Pancreas (tissue), 10 donors: Measurements from ENCODE around the gene TK2. TPM values are rescaled to one million over a fixed set of nuclear protein-coding genes. Genes with fewer than 3 reads are reported as not detected.
A peak's percentile ranks its signal among the peaks of the same experiment; 100 is the strongest.

ENCODE experiments used
- ATAC-seq, 4 donors: fragments of 200-7000 bp; cut with Tn5 transposase; one replicate each; pipeline versions ENCODE4 v1.8.0 to v1.9.1; 2020; ENCODE audit warnings: mild to moderate bottlenecking in 4 of 4, moderate library complexity in 4 of 4
- DNase-seq, 6 donors: peaks; one replicate each; pipeline ENCODE4 v3.0.0-alpha.2; 2020
- FAIRE-seq: peaks from 2 replicates; lab custom pipeline; 2012; peaks lifted over from hg19 to GRCh38; lab: Jason Lieb, UNC
- H3K27ac ChIP-seq, 4 donors: fragments of 200-600 bp; sonication (generic); 1 replicate in 3 of 4; 2 replicates in 1 of 4; pipeline versions ENCODE4 v1.5.0 to v1.8.0; 2020
- H3K27me3 ChIP-seq, 4 donors: fragments of 200-600 bp; one replicate each; pipeline ENCODE4 v1.8.0; 2021
- H3K36me3 ChIP-seq, 3 donors: fragments of 200-600 bp; sonication (generic) in 1 of 3; one replicate each; pipeline versions ENCODE4 v1.5.0 to v1.8.0; 2020 to 2021
- H3K4me1 ChIP-seq, 3 donors: fragments of 200-600 bp; one replicate each; pipeline ENCODE4 v1.8.0; 2021
- H3K4me3 ChIP-seq, 4 donors: fragments of 200-600 bp; sonication (generic) in 2 of 4; one replicate each; pipeline versions ENCODE4 v1.5.0 to v1.8.0; 2020 to 2021
- H3K9me3 ChIP-seq, 4 donors: fragments of 200-600 bp; one replicate each; pipeline ENCODE4 v1.8.0; 2021
- WGBS, 2 donors: extraction: QIAGEN DNeasy Blood & Tissue Kit; methylation state at CpG; one replicate each; pipeline ENCODE4 v1.1.7; 2013; 5-methylcytosine and 5-hydroxymethylcytosine counted together
- intact Hi-C, 3 donors: fragments of 100-400 bp; cut with DNase I; formaldehyde crosslinking; loops; one replicate each; pipeline versions ENCODE4 v1.11.1 to v1.14.2; 2022
- polyA plus RNA-seq, 2 donors: library from polyadenylated mRNA; stranded (reverse); fragments of 200-250 nt; gene quantifications; one replicate each; pipeline ENCODE4 v1.2.3, GENCODE V29; 2013
- total RNA-seq, 6 donors: library from RNA; stranded (reverse); fragmentation: NEBNext Ultra II Directional in 4 of 6; extraction: Animal tissue kit (Norgen Biotek cat#: 25700) in 4 of 6; gene quantifications; one replicate each; pipeline versions ENCODE4 v1.2.1 to v1.2.4, GENCODE V29; 2021 to 2023
- TF ChIP-seq, protein P1 (sequence below), 4 donors: fragments of 200-600 bp; sonication (generic) in 3 of 4; IDR thresholded peaks; one replicate each; pipeline versions ENCODE4 v1.5.0 to v1.8.0; 2021; ENCODE audit warnings: antibody characterized with exemption in 4 of 4
- donor health status: healthy with polysubstance abuse.
- donor health status: DM: no; HTN: no; CAD: no; lungs with moderate emphysema.
- donor health status: DM: no; HTN: no; CAD: no.
- donor health status: control.
- donor health status: control.
- donor health status: Bipolar disorder and iron deficiency.
- donor health status: DM: yes; HTN: yes; CAD: no.
- donor health status: DM: no; HTN: no; CAD: no.
- donor health status: DM: no; HTN: no; CAD: no.
- donor health status: DM: yes; HTN: yes; CAD: no.

TK2 gene
- total and polyA plus RNA-seq, 8 donors, result 13.9 to 22.9 (median 20.5) TPM

DNA sequence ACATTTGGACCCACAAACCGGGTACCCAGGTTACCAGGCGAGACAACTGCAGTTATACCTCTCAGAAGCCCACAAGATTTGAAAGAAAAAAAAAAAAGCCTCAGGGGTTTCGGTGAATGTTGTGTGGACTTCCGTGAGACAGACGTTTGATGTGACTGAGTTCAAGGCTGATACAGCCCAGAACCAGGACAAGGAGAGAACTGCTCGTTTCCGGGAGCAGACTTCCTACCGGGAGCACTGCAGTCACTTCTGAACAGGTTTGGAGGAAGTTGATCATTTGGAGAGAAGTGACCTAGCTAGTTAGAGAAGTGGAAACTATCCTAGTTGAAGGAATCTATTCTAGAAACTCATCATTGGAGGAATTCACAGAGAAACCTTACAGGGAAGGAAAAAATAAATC lies 3.3 kb upstream of the TK2 start:
- Histone ChIP-seq H3K27me3 (no peaks in the 10 kb centered on the region), H3K4me1 (peaks cover 0 to 23% (median 21%) of the 10 kb centered on the region in 3 donors), H3K4me3 (peak overlapping the region; percentile 27 to 70 (median 40)), H3K36me3 (no peaks in the 10 kb centered on the region), H3K27ac (peak overlapping the region in 2 of 4 donors; percentile 89 to 90), H3K9me3 (no peaks in the 10 kb centered on the region)
- DNase-seq (no peak), ATAC-seq (peak in 1 of 4 donors; percentile 31), FAIRE-seq (no peak)
- TF ChIP-seq, protein P1, sequence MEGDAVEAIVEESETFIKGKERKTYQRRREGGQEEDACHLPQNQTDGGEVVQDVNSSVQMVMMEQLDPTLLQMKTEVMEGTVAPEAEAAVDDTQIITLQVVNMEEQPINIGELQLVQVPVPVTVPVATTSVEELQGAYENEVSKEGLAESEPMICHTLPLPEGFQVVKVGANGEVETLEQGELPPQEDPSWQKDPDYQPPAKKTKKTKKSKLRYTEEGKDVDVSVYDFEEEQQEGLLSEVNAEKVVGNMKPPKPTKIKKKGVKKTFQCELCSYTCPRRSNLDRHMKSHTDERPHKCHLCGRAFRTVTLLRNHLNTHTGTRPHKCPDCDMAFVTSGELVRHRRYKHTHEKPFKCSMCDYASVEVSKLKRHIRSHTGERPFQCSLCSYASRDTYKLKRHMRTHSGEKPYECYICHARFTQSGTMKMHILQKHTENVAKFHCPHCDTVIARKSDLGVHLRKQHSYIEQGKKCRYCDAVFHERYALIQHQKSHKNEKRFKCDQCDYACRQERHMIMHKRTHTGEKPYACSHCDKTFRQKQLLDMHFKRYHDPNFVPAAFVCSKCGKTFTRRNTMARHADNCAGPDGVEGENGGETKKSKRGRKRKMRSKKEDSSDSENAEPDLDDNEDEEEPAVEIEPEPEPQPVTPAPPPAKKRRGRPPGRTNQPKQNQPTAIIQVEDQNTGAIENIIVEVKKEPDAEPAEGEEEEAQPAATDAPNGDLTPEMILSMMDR (IDR thresholded peaks at IDR 0.05), result no peak
- intact Hi-C loops, result no loop called here
- 18 to 23% methylated on average over 8 of the region's 8 CpGs for WGBS, 2 donors

DNA sequence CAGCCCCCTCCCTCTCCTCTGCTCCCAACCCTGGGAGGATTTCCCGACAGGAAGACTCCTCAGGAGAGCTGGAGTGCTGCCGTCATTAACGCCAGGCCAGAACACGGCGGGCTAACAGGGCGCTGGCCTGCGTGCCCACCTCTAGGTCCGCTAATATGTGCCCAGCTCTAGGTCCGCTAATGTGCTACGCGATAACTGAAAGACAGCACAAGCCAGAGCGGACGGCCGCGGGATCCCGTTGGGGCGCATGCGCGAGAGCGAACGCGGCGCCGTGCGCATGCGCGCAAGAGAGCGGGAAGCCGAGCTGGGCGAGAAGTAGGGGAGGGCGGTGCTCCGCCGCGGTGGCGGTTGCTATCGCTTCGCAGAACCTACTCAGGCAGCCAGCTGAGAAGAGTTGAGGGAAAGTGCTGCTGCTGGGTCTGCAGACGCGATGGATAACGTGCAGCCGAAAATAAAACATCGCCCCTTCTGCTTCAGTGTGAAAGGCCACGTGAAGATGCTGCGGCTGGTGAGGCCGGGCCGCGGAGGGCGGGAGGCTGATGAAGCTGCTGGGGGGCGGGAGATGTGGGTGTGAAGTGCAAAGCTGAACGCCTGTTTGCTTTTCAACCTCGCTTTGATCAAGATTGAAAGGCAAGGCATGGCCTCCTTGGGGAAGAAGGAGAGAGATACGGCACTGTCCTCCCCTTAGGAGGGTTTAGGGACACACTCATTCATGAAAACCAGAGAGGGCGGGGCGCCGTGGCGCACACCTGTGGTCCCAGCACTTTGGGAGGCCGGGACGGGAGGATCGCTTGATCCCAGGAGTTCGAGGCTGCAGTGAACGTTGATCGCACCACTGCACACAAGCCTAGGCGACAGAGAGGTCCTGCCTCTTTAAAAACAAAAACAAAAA lies 2.6 kb upstream of the TK2 start, which contains the start of gene CKLF:
Gene CKLF (plus strand): TSS at position 291 of the 892 bp plus-strand sequence. CDS start 140 bp downstream, at position 431.
- no peak for FAIRE-seq
- TF ChIP-seq, protein P1 (IDR thresholded peaks at IDR 0.05), result no peak

DNA sequence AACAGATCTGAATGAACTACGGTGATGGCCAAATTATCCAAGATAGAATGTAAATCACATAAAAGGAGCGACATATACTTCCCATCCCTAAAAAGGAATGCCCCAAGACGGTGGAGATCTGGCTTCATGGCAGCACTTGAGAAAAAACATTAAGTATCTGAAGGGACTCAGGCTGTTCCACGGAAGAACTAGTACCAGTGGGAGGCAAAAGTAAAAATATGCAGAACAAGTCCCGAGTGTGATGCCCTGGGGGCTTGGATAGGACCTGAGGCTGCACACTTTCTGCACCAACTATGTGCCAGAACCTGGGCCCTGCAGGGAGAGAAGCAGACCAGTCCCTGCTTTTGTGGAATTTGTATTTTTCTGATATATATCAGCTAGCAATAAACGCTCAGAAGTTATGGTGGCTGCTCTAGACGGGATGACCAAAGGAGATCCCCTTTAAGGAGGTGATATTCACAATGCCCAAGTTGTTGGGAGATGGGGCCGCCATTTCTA lies 1.9 kb upstream of the TK2 start:
- 35 to 42% methylated on average over 8 of the region's 8 CpGs for WGBS, 2 donors
- TF ChIP-seq, protein P1 (IDR thresholded peaks at IDR 0.05), result no peak
- Histone ChIP-seq H3K4me1 (peaks cover 0 to 23% (median 21%) of the 10 kb centered on the region in 3 donors), H3K36me3 (no peaks in the 10 kb centered on the region), H3K4me3 (peak overlapping the region; percentile 27 to 70 (median 40)), H3K27me3 (no peaks in the 10 kb centered on the region), H3K27ac (peak overlapping the region; percentile 66 to 90 (median 80)), H3K9me3 (no peaks in the 10 kb centered on the region)
- intact Hi-C loops, result no loop called here
- ATAC-seq (no peak), DNase-seq (no peak), FAIRE-seq (no peak)

More for the DNA sequence above, 2.6 kb upstream of the TK2 start, which contains the start of gene CKLF:
- H3K36me3 ChIP-seq, result no peaks in the 10 kb centered on the region
- no peaks in the 10 kb centered on the region for H3K9me3 ChIP-seq
- H3K27me3 ChIP-seq, result no peaks in the 10 kb centered on the region
- peaks cover 0 to 23% (median 21%) of the 10 kb centered on the region in 3 donors for H3K4me1 ChIP-seq
- intact Hi-C loops, result no loop called here
- WGBS, 2 donors, result 6 to 7% methylated on average over 63 of the region's 63 CpGs
- DNase-seq (peak; percentile 83 to 97 (median 92)), ATAC-seq (peak; percentile 83 to 91 (median 84))
- H3K4me3 ChIP-seq, result peak within 1 kb of the TSS; percentile 27 to 70 (median 40)
- peak within 1 kb of the TSS; percentile 66 to 90 (median 80) for H3K27ac ChIP-seq

DNA sequence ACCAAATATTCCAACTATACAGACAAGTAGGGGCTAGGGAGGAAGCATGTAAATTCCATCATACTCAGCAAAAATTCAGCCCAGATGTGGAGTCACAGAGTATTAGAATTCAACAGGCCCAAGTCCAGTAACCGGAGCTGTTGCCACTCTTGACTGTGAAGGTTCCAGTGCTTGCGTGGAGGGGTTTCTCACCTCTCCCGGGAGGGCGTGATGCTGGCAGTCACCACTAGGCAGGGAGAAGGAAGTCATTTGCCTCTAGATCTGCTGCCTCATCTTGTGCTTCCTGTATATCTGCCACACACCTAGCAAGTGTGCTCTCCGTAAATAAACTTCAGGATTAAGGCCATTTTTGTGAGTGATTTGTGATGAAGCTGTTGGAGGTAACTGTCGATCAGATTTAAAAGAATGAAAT lies 1.4 kb upstream of the TK2 start:
- intact Hi-C loops, result no loop called here
- Histone ChIP-seq H3K36me3 (no peaks in the 10 kb centered on the region), H3K27me3 (no peaks in the 10 kb centered on the region), H3K4me3 (no peak overlapping the region), H3K27ac (peak overlapping the region in 2 of 4 donors; percentile 20 to 90), H3K9me3 (no peaks in the 10 kb centered on the region), H3K4me1 (peaks cover 0 to 23% (median 21%) of the 10 kb centered on the region in 3 donors)
- DNase-seq (no peak), ATAC-seq (peak in 1 of 4 donors; percentile 22), FAIRE-seq (no peak)
- WGBS, 2 donors, result 57 to 64% methylated on average over 6 of the region's 6 CpGs
- TF ChIP-seq, protein P1 (IDR thresholded peaks at IDR 0.05), result no peak
